HG02885 (cell line): ENCODE data around the gene RAB4B.
"Not testable (repeated sequence)": the region's sequence is repeated elsewhere in the genome, so short reads cannot be mapped to it uniquely, and the experiment has no call there.

Source experiments
- ATAC-seq: cut with Tn5 transposase; IDR thresholded peaks from one replicate; pipeline ENCODE4 v1.9.1; 2021; ENCODE audit warnings: mild to moderate bottlenecking; ENCODE audit not compliant: unreplicated experiment, poor library complexity

Gene RAB4B

DNA sequence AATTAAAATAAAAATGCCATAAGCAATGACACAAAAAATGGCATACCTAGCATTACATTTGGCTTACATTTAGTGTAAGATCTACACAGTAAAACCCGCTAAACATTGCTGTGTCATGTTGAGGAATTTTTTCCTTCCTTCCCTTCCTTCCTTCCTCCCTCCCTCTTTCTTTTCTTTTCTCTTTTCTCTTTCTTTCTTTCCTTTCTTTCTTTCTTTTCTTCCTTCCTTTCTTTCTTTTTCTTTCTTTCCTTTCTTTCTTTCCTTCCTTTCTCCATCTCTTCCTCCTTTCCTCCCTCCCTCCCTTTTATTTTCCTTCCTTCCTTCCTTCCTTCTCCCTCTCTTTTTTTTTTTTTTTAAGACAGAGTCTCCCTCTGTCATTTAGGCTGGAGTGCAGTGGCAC, 60.4 kb downstream of the RAB4B start:
- ATAC-seq: not testable (repeated sequence)

DNA sequence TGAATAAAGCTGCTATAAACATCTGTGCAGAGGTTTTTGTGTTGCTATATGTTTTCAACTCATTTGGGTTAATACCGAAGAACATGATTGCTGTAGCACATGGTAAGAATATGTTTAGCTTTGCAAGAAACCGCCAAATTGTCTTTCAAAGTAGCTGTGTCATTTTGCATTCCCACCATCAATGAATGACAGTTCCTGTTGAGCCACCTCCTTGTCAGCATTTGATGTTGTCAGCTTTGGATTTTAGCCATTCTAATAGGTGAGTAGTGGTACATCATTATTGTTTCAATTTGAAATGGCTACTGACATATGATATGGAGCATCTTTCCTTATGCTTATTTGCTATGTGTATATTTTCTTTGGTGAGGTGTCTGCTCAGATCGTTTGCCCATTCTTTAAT, 64.0 kb downstream of the RAB4B start:
- not testable (repeated sequence) for ATAC-seq

DNA sequence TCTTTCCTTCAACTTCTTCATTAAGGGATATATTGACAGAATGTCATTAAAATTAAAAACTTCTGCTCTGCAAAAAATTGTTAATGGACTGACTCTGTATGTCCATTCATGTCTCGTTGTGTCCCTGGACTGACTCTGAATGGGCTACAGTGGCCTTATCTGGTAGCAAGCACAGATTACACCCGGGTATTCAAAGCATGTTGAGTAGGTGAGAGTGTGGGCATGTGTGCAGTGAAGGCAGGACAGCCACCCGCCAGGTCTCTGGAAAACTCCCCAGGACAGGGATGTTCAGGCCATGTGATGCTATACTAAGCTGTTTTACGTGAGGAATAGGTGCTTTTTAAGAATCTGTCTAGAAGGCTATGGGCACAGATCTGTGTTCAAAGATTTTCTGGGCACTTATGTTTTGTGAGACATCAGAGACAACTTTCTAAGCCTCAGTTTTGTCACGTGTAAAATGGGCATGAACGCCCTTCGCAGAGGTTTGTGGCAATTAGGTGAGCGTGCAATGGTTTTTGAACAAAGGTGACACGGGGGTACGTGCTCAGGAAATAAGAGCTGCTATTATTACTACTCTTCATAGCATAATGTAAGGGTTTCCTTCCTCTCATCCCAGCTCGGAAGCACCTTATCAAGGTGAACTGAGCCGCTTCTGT, 65.1 kb downstream of the RAB4B start:
- ATAC-seq: not testable (repeated sequence)

DNA sequence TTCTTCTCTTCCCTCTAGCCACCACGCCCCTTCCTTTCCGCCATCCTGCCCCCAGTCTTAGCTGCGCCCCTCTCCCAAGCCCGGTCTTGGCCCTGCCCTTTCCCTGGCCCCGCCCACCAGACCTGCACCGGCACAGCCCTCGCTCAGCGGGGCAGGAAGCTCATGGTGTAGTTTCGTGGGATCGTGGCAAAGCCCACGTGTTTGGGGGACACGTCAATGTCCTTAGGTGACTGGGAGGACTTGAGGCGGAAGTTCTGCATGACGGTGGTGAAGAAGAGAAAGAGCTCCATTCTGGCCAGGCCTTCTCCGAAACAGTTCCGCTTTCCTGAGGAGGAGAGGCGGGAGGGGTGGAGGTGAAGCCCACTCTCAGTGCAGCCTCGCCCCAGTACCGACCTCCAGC, 65.6 kb downstream of the RAB4B start:
- not testable (repeated sequence) for ATAC-seq
